ACC112 (cell line): ENCODE results near the gene TAL1.

Experiments
- H2AFZ ChIP-seq: fragments of 200-600 bp; sonication (generic); one replicate; pipeline ENCODE4 v1.6.0; 2017; ENCODE audit warnings: antibody characterized with exemption, low read length; ENCODE audit not compliant: unreplicated experiment
- H3K27ac ChIP-seq: fragments of 200-600 bp; sonication (generic); 2 replicates; pipeline ENCODE4 v1.5.1; 2014; ENCODE audit warnings: low read depth, mild to moderate bottlenecking, antibody characterized with exemption, low read length, moderate library complexity
- H3K27me3 ChIP-seq: fragments of 200-600 bp; sonication (generic); 2 replicates; pipeline ENCODE4 v1.6.1; 2014; ENCODE audit warnings: mild to moderate bottlenecking, antibody characterized with exemption, low read length, moderate library complexity, mixed read lengths; ENCODE audit not compliant: insufficient read depth
- H3K36me3 ChIP-seq: fragments of 200-600 bp; sonication (generic); 2 replicates; pipeline ENCODE4 v1.6.1; 2016; ENCODE audit warnings: mild to moderate bottlenecking, antibody characterized with exemption, low read length, moderate library complexity, mixed read lengths; ENCODE audit not compliant: insufficient read depth
- H3K4me1 ChIP-seq: fragments of 200-600 bp; sonication (generic); one replicate; pipeline ENCODE4 v1.6.1; 2016; ENCODE audit warnings: low read length, mixed read lengths; ENCODE audit not compliant: insufficient read depth, unreplicated experiment, control insufficient read depth
- H3K4me3 ChIP-seq: fragments of 200-600 bp; sonication (generic); 2 replicates; pipeline ENCODE4 v1.5.1; 2014; ENCODE audit warnings: mild to moderate bottlenecking, low read depth, low read length
- H3K79me2 ChIP-seq: fragments of 200-600 bp; sonication (generic); one replicate; pipeline ENCODE4 v1.6.0; 2016; ENCODE audit warnings: low read length; ENCODE audit not compliant: control insufficient read depth, unreplicated experiment, insufficient read depth

TAL1 gene

GRCh38 chr1:47222476-47222875 lies 9.5 kb downstream of the TAL1 start:
- no peak overlapping the region for H2AFZ ChIP-seq
- no peak overlapping the region for H3K4me3 ChIP-seq
- no peaks in the 10 kb centered on the region for H3K4me1 ChIP-seq
- H3K27ac ChIP-seq, result no peak overlapping the region
- H3K27me3 ChIP-seq, result peaks cover 86% of the 10 kb centered on the region
- H3K36me3 ChIP-seq, result no peaks in the 10 kb centered on the region
- no peaks in the 10 kb centered on the region for H3K79me2 ChIP-seq

GRCh38 chr1:47219590-47220220 lies 12.3 kb downstream of the TAL1 start:
- Histone ChIP-seq H3K4me1 (no peaks in the 10 kb centered on the region), H3K36me3 (no peaks in the 10 kb centered on the region), H3K27ac (no peak overlapping the region), H3K4me3 (no peak overlapping the region), H3K27me3 (peaks cover 58% of the 10 kb centered on the region), H2AFZ (no peak overlapping the region), H3K79me2 (no peaks in the 10 kb centered on the region)

GRCh38 chr1:47219001-47219400 lies 13.0 kb downstream of the TAL1 start:
- H3K4me3 ChIP-seq, result no peak overlapping the region
- no peaks in the 10 kb centered on the region for H3K79me2 ChIP-seq
- no peaks in the 10 kb centered on the region for H3K4me1 ChIP-seq
- peaks cover 51% of the 10 kb centered on the region for H3K27me3 ChIP-seq
- no peak overlapping the region for H2AFZ ChIP-seq
- H3K36me3 ChIP-seq, result no peaks in the 10 kb centered on the region
- no peak overlapping the region for H3K27ac ChIP-seq

GRCh38 chr1:47216278-47217059 lies 15.6 kb downstream of the TAL1 start:
- no peak overlapping the region for H3K27ac ChIP-seq
- H3K4me3 ChIP-seq, result no peak overlapping the region
- H3K27me3 ChIP-seq, result peaks cover 26% of the 10 kb centered on the region
- no peaks in the 10 kb centered on the region for H3K4me1 ChIP-seq
- no peaks in the 10 kb centered on the region for H3K36me3 ChIP-seq
- no peak overlapping the region for H2AFZ ChIP-seq
- no peaks in the 10 kb centered on the region for H3K79me2 ChIP-seq

GRCh38 chr1:47215713-47216112 lies 16.3 kb downstream of the TAL1 start:
- H3K4me3 ChIP-seq, result no peak overlapping the region
- no peaks in the 10 kb centered on the region for H3K36me3 ChIP-seq
- no peaks in the 10 kb centered on the region for H3K4me1 ChIP-seq
- no peaks in the 10 kb centered on the region for H3K79me2 ChIP-seq
- no peak overlapping the region for H3K27ac ChIP-seq
- H2AFZ ChIP-seq, result no peak overlapping the region
- peaks cover 18% of the 10 kb centered on the region for H3K27me3 ChIP-seq

GRCh38 chr1:47214549-47214948 lies 17.5 kb downstream of the TAL1 start:
- no peak overlapping the region for H3K27ac ChIP-seq
- H3K4me1 ChIP-seq, result no peaks in the 10 kb centered on the region
- no peaks in the 10 kb centered on the region for H3K36me3 ChIP-seq
- no peak overlapping the region for H3K4me3 ChIP-seq
- H3K27me3 ChIP-seq, result peaks cover 10% of the 10 kb centered on the region
- no peak overlapping the region for H2AFZ ChIP-seq
- H3K79me2 ChIP-seq, result no peaks in the 10 kb centered on the region

GRCh38 chr1:47213230-47213963 lies 18.6 kb downstream of the TAL1 start:
- Histone ChIP-seq H3K4me1 (peaks cover 4% of the 10 kb centered on the region), H3K36me3 (no peaks in the 10 kb centered on the region), H3K27me3 (peaks cover 1% of the 10 kb centered on the region; the same call in 1 of the 2 replicates), H2AFZ (no peak overlapping the region), H3K4me3 (no peak overlapping the region), H3K27ac (no peak overlapping the region), H3K79me2 (no peaks in the 10 kb centered on the region)

- H2AFZ ChIP-seq, result no peak overlapping the region
- H3K36me3 ChIP-seq, result no peaks in the 10 kb centered on the region
- no peak overlapping the region for H3K27ac ChIP-seq
- H3K4me3 ChIP-seq, result no peak overlapping the region
- peaks cover 10% of the 10 kb centered on the region for H3K4me1 ChIP-seq
- no peaks in the 10 kb centered on the region for H3K79me2 ChIP-seq
- H3K27me3 ChIP-seq, result no peaks in the 10 kb centered on the region
Observed at GRCh38 chr1:47212636-47213229, 19.3 kb downstream of the TAL1 start.

GRCh38 chr1:47211796-47212269 lies 20.2 kb downstream of the TAL1 start:
- no peaks in the 10 kb centered on the region for H3K27me3 ChIP-seq
- no peak overlapping the region for H3K4me3 ChIP-seq
- no peak overlapping the region for H2AFZ ChIP-seq
- no peaks in the 10 kb centered on the region for H3K79me2 ChIP-seq
- H3K36me3 ChIP-seq, result no peaks in the 10 kb centered on the region
- H3K27ac ChIP-seq, result no peak overlapping the region
- peaks cover 14% of the 10 kb centered on the region for H3K4me1 ChIP-seq

- Histone ChIP-seq H3K4me3 (no peak overlapping the region), H3K27ac (no peak overlapping the region), H3K36me3 (no peaks in the 10 kb centered on the region), H3K79me2 (no peaks in the 10 kb centered on the region), H2AFZ (no peak overlapping the region), H3K4me1 (peaks cover 14% of the 10 kb centered on the region), H3K27me3 (no peaks in the 10 kb centered on the region)
Observed at GRCh38 chr1:47210666-47211065, 21.4 kb downstream of the TAL1 start.
